Activated T-cell treated with anti-CD3 and anti-CD28 coated beads, Interleukin-2, amount 50 U/mL, for 24 hours (primary cell): Measurements from ENCODE around the gene FBF1.

Experiments
- DNase-seq: peaks from one replicate; pipeline ENCODE4 v3.0.0-alpha.2; 2020
- H3K27ac Mint-ChIP-seq: 2 replicates; pipeline ENCODE4 v1.8.0; 2020; ENCODE audit warnings: mild to moderate bottlenecking, mixed read lengths
- H3K27me3 Mint-ChIP-seq: 2 replicates; pipeline ENCODE4 v1.8.0; 2020; ENCODE audit warnings: mixed read lengths
- H3K36me3 Mint-ChIP-seq: 2 replicates; pipeline ENCODE4 v1.8.0; 2020; ENCODE audit warnings: low read depth, mixed read lengths
- H3K4me1 Mint-ChIP-seq: 2 replicates; pipeline ENCODE4 v1.8.0; 2020; ENCODE audit warnings: low read depth, mixed read lengths
- H3K4me3 Mint-ChIP-seq: 2 replicates; pipeline ENCODE4 v1.8.0; 2020; ENCODE audit warnings: mild to moderate bottlenecking, moderate library complexity, mixed read lengths
- H3K9me3 Mint-ChIP-seq: 2 replicates; pipeline ENCODE4 v1.8.0; 2020; ENCODE audit warnings: mixed read lengths

Gene FBF1

GRCh38 chr17:75899353-75899752 lies 41.5 kb downstream of the FBF1 start:
- no peak for DNase-seq
- no peaks in the 10 kb centered on the region for H3K27me3 Mint-ChIP-seq
- no peak overlapping the region for H3K27ac Mint-ChIP-seq
- H3K4me3 Mint-ChIP-seq: no peak overlapping the region
- H3K4me1 Mint-ChIP-seq: peaks cover 24% of the 10 kb centered on the region
- H3K36me3 Mint-ChIP-seq: peaks cover 75% of the 10 kb centered on the region
- no peaks in the 10 kb centered on the region for H3K9me3 Mint-ChIP-seq

DNA sequence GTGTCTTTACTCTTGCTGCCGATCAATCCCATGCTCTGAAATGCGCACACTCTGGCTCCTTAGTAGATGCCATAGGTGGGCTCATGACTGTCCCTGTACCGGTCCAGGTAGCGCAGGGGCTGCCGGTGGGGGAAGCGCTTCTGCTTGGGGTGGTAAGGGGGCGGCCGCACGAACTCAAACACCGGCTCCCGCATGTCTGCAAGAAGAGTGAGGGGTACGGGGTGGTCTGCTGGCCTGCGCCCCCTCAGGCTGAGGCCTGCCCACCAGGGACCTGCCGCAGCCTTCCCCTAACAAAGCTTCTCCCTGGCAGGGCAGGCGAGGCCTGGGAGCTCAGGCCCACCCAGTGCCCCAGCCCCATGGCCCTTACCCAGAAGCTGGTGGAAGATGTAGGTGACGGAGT lies 42.1 kb downstream of the FBF1 start:
- Mint-ChIP-seq H3K27ac (peak overlapping the region; percentile 22), H3K4me1 (peaks cover 30% of the 10 kb centered on the region), H3K36me3 (peaks cover 76% of the 10 kb centered on the region), H3K9me3 (no peaks in the 10 kb centered on the region), H3K4me3 (no peak overlapping the region), H3K27me3 (no peaks in the 10 kb centered on the region)
- no peak for DNase-seq

DNA sequence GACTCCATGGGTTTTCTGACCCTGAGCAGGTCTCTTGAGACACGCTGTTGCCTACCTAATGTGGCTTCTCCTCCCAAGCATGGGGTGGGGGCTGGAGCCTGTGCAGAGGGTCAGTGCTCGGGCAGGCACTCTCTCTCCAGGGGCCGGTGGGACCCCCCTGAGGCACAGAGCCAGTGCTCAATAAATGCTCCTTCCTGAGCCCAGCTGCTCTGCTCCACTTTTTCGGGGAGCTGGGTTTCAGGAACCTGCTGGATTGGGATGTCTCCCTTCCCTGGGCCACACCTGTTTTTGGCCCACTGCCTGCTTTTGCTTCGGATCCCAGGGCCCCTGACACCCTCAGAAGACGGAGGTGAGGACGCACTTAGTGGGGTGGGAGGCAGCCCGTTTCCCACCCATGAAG lies 42.8 kb downstream of the FBF1 start:
- H3K27me3 Mint-ChIP-seq: no peaks in the 10 kb centered on the region
- H3K9me3 Mint-ChIP-seq: no peaks in the 10 kb centered on the region
- H3K4me1 Mint-ChIP-seq: peaks cover 28% of the 10 kb centered on the region
- H3K36me3 Mint-ChIP-seq: peaks cover 74% of the 10 kb centered on the region
- no peak overlapping the region for H3K4me3 Mint-ChIP-seq
- DNase-seq: no peak
- H3K27ac Mint-ChIP-seq: no peak overlapping the region

GRCh38 chr17:75897160-75898019 lies 43.5 kb downstream of the FBF1 start:
- peak overlapping the region; percentile 64 for H3K4me3 Mint-ChIP-seq
- H3K27ac Mint-ChIP-seq: peak overlapping the region; percentile 83
- no peaks in the 10 kb centered on the region for H3K9me3 Mint-ChIP-seq
- peaks cover 77% of the 10 kb centered on the region for H3K36me3 Mint-ChIP-seq
- H3K4me1 Mint-ChIP-seq: peaks cover 28% of the 10 kb centered on the region
- no peaks in the 10 kb centered on the region for H3K27me3 Mint-ChIP-seq
- no peak for DNase-seq

DNA sequence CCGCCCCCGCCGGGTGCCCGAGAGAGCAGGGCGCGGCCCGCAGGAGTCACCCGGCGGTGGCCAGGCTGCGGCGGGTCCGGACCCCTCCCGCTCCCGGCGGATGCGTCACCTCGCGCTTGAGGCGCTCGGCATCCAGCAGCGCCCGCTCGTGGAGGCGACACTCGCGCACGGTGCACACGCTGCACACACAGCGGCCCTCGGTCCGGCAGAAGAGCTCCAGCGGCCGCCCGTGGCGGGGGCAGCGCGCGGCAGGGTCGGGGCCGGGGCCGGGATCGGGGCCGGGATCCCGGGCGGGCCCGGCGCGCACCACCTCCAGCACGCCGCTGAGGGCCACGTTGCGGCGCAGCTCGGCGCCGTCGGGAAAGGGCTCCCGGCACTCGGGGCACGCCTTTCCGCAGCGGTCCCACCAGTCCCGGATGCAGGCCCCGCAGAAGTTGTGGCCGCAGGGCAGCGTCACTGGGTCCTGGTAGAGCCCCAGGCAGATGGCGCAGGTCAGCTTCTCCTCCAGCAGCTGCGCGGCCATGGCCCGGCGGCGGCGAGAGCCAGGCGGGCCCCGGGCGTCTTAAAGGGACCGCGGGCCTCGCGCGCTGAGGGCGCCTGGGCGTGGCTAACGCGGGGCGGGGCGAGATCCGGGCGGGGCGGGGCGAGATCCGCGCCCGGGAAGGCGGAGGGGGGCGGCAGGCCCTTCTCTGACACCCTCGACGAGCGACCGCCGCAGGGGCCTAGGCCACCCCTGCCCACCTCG lies 44.3 kb downstream of the FBF1 start, which contains the start of gene TRIM65:
Gene TRIM65 (minus strand): TSS at position 537 of the 745 bp plus-strand sequence. CDS start 14 bp downstream, at position 523.
- peaks cover 75% of the 10 kb centered on the region for H3K36me3 Mint-ChIP-seq
- peak within 1 kb of the TSS; percentile 84 for H3K4me3 Mint-ChIP-seq
- H3K27ac Mint-ChIP-seq: peak within 1 kb of the TSS; percentile 92
- DNase-seq: peak; percentile 93
- no peaks in the 10 kb centered on the region for H3K9me3 Mint-ChIP-seq
- H3K27me3 Mint-ChIP-seq: no peaks in the 10 kb centered on the region
- peaks cover 25% of the 10 kb centered on the region for H3K4me1 Mint-ChIP-seq

GRCh38 chr17:75895370-75896155 lies 45.3 kb downstream of the FBF1 start:
- Mint-ChIP-seq H3K27me3 (no peaks in the 10 kb centered on the region), H3K4me1 (peaks cover 26% of the 10 kb centered on the region), H3K4me3 (peak overlapping the region; percentile 84), H3K36me3 (peaks cover 74% of the 10 kb centered on the region), H3K9me3 (no peaks in the 10 kb centered on the region), H3K27ac (peak overlapping the region; percentile 92)
- DNase-seq: peak; percentile 62

DNA sequence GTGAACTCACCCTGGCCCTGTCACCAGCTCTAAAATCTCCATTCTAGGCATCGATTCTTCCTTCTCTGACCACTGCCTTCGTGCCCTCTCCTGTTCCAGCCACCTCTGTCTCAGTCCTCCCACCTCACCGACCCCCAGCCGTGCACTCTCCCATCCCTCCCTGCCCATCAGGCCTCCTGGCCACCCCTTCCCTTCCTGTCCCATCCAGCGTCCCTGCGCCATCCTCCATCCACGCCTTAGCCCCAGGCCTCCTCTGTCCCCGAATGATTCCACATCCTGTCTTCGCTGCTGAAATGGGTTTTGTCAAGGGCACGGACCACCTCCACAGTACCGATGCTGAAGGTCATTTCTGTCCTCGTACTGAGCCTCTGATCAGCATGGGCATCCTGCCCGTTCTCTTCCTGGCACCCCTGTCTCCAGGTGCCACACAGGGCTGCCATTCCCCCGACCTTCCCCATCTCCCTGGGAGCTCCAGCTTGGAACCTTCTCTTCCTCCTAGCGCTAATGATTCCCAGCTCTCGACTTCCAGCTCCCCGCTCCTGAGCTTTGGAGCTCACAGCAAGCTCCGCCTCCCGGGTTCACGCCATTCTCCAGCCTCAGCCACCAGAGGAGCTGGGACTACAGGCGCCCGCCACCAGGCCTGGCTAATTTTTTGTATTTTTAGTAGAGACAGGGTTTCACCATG lies 46.7 kb downstream of the FBF1 start:
- Mint-ChIP-seq H3K4me1 (peaks cover 36% of the 10 kb centered on the region), H3K9me3 (no peaks in the 10 kb centered on the region), H3K4me3 (peak overlapping the region; percentile 31), H3K27ac (peak overlapping the region; percentile 79), H3K27me3 (no peaks in the 10 kb centered on the region), H3K36me3 (peaks cover 74% of the 10 kb centered on the region)
- DNase-seq: no peak

GRCh38 chr17:75893305-75894048 lies 47.4 kb downstream of the FBF1 start:
- Mint-ChIP-seq H3K9me3 (no peaks in the 10 kb centered on the region), H3K27me3 (no peaks in the 10 kb centered on the region), H3K27ac (peak overlapping the region; percentile 79), H3K4me1 (peaks cover 36% of the 10 kb centered on the region), H3K4me3 (no peak overlapping the region), H3K36me3 (peaks cover 70% of the 10 kb centered on the region)
- no peak for DNase-seq

DNA sequence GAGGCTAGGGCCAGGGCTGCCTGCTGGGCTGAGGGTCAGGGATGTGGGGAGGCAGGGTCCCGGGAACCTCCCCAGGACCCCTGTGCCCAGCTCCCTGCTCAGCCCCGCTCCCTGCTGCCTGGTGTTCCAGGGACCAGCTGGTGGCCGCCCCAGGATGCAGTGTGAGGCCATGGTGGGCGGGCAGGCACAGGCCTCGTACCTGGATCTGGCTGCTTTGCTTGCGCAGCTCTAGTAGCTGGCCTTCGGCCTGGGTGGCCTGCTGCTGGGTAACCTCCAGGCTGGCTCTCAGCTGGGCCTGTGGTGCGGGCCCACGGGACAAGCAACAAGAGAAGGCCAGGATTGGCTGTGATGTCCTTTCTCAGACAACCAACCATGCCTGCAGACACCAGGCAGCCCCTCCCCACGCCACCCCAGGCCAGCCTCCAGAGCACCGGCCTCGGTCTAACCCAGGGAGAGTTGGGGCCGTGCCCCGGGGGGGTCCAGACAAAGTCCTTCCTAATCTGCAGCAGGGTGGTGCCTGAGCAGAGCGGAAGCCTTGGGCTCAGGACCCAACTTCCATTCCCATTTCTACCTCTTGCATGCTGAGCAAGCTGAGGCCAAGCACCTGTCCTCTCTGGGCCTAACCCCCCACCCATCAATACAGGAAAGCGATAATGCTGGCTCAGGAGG lies 48.2 kb downstream of the FBF1 start:
- Mint-ChIP-seq H3K36me3 (peaks cover 66% of the 10 kb centered on the region), H3K9me3 (no peaks in the 10 kb centered on the region), H3K27ac (no peak overlapping the region), H3K4me3 (no peak overlapping the region), H3K27me3 (no peaks in the 10 kb centered on the region), H3K4me1 (peaks cover 35% of the 10 kb centered on the region)
- no peak for DNase-seq

DNA sequence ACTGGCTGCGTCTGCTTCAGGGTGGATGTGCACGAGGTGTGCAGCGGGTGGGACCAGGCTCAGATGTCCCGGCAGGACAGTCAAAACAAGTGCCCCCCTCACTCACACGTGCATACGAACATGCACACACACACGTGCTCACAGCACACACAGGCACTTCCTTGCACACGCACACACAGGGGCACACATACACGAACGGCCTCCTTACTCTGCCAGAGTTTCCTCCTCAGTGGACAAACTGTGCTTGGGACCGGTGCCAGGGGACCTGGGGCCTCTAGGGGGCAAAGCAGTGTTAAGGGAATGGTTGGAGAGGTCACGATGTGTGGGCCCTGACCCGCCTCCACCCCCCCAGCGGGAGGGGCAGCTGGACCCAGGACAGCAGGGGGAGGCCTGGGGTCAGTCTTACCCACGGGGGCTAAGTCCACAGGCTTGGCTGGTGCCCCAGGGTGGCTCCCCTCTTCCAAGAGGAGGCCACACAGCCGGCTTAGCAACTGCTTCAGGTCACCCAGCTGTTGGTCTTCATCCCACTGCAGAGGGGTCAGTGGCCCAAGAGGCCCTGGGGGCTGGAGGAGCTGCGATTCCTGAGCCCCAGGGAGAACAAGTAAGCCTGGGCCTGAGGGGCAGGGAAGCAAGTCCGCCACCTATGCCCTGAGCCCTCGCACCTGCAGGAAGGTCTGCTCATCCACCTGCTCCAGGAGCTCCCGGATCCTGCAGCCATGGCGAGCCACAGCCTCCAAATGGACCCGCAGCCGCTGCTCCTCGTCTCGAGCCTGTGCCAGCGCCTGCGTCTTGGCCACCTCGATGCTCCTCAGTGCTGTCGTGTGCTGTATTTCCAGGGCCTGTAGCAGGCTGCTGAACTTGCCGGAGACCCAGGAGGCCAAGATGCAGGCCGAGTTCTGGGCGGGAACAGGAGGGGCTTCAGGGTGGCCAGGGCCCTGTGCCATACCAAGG lies 49.0 kb downstream of the FBF1 start:
- H3K4me3 Mint-ChIP-seq: no peak overlapping the region
- peak overlapping the region; percentile 40 for H3K27ac Mint-ChIP-seq
- no peak for DNase-seq
- peaks cover 60% of the 10 kb centered on the region for H3K36me3 Mint-ChIP-seq
- H3K27me3 Mint-ChIP-seq: no peaks in the 10 kb centered on the region
- H3K4me1 Mint-ChIP-seq: peaks cover 28% of the 10 kb centered on the region
- no peaks in the 10 kb centered on the region for H3K9me3 Mint-ChIP-seq

GRCh38 chr17:75891022-75891604 lies 49.7 kb downstream of the FBF1 start:
- Mint-ChIP-seq H3K27me3 (no peaks in the 10 kb centered on the region), H3K9me3 (no peaks in the 10 kb centered on the region), H3K27ac (peak overlapping the region; percentile 40), H3K4me3 (no peak overlapping the region), H3K4me1 (peaks cover 28% of the 10 kb centered on the region), H3K36me3 (peaks cover 60% of the 10 kb centered on the region)
- no peak for DNase-seq

- DNase-seq: no peak
- H3K4me1 Mint-ChIP-seq: peaks cover 19% of the 10 kb centered on the region
- H3K9me3 Mint-ChIP-seq: no peaks in the 10 kb centered on the region
- no peak overlapping the region for H3K4me3 Mint-ChIP-seq
- H3K36me3 Mint-ChIP-seq: peaks cover 49% of the 10 kb centered on the region
- H3K27ac Mint-ChIP-seq: peak overlapping the region; percentile 69
- H3K27me3 Mint-ChIP-seq: no peaks in the 10 kb centered on the region
Measured at GRCh38 chr17:75889454-75889853, 51.4 kb downstream of the FBF1 start.
